ENCODE measurements around the gene CRYBB2. TPM values are rescaled to one million over a fixed set of nuclear protein-coding genes. Genes with fewer than 3 reads are reported as not detected.

The CRYBB2 gene
- total and polyA plus RNA-seq, 8 donors, result 0.53 to 0.92 TPM; not detected in 6

Small RNA genes within 50 kb of the gene (small RNA-seq; reads per million reads assigned to genes)
- gene Z99916.2, result 0 reads per million in 4 donors

Other genes with a start within 250 kb of the CRYBB2 start
- gene CRYBB3, start 19.8 kb upstream of the CRYBB2 start, total RNA-seq, result not detected
- gene CRYBB3, start 19.8 kb upstream of the CRYBB2 start, polyA plus RNA-seq, result under 1 TPM in 1 of 3 donors, not detected in 2; 0.33 TPM